DOHH2 (cell line): ENCODE data around the gene SERINC2.
"Not testable (repeated sequence)": the region's sequence is repeated elsewhere in the genome, so short reads cannot be mapped to it uniquely, and the experiment has no call there.

Source experiments
- H3F3A ChIP-seq: fragments of 200-600 bp; sonication (generic), shearing (Covaris generic); 2 replicates; pipeline ENCODE4 v1.6.0; 2016; ENCODE audit warnings: antibody characterized with exemption, mild to moderate bottlenecking; ENCODE audit not compliant: control insufficient read depth, insufficient read depth
- H3K27ac ChIP-seq: fragments of 200-600 bp; sonication (generic); 2 replicates; pipeline ENCODE4 v1.5.1; 2014; ENCODE audit warnings: low read depth, mild to moderate bottlenecking, low read length, moderate library complexity
- H3K27me3 ChIP-seq: fragments of 200-600 bp; sonication (generic); 2 replicates; pipeline ENCODE4 v1.6.1; 2014; ENCODE audit warnings: mild to moderate bottlenecking, low read length, mixed read lengths; ENCODE audit not compliant: control insufficient read depth
- H3K36me3 ChIP-seq: fragments of 200-600 bp; sonication (generic); 2 replicates; pipeline ENCODE4 v1.6.1; 2014; ENCODE audit warnings: mild to moderate bottlenecking, low read length, moderate library complexity, mixed read lengths; ENCODE audit not compliant: control insufficient read depth
- H3K4me1 ChIP-seq: fragments of 200-600 bp; sonication (generic); 2 replicates; pipeline ENCODE4 v1.6.1; 2014; ENCODE audit warnings: mild to moderate bottlenecking, low read length, mixed read lengths; ENCODE audit not compliant: control insufficient read depth
- H3K4me2 ChIP-seq: fragments of 200-600 bp; sonication (generic); 2 replicates; pipeline ENCODE4 v1.6.0; 2014; ENCODE audit warnings: mild to moderate bottlenecking, low read length, moderate library complexity
- H3K4me3 ChIP-seq: fragments of 200-600 bp; sonication (generic); 2 replicates; pipeline ENCODE4 v1.5.1; 2014; ENCODE audit warnings: mild to moderate bottlenecking, low read length, mixed read lengths
- H3K79me2 ChIP-seq: fragments of 200-600 bp; sonication (generic); 2 replicates; pipeline ENCODE4 v1.6.1; 2014; ENCODE audit warnings: mild to moderate bottlenecking, low read length, mixed read lengths; ENCODE audit not compliant: control insufficient read depth
- H3K9me2 ChIP-seq: fragments of 200-600 bp; sonication (generic); replicated peaks from 2 replicates; pipeline ENCODE4 v1.6.1; 2014; ENCODE audit warnings: mild to moderate bottlenecking, low read length, mixed read lengths; ENCODE audit not compliant: control insufficient read depth
- H3K9me3 ChIP-seq: fragments of 200-600 bp; sonication (generic); 2 replicates; pipeline ENCODE4 v1.6.1; 2014; ENCODE audit warnings: antibody characterized with exemption, low read length, mixed read lengths; ENCODE audit not compliant: control insufficient read depth, insufficient read depth
- H4K20me1 ChIP-seq: fragments of 200-600 bp; sonication (generic); 2 replicates; pipeline ENCODE4 v1.6.0; 2014; ENCODE audit warnings: low read depth, mild to moderate bottlenecking, antibody characterized with exemption, low read length, moderate library complexity; ENCODE audit not compliant: control insufficient read depth, insufficient read depth
- EZH2phosphoT487 ChIP-seq: fragments of 200-600 bp; sonication (generic); IDR thresholded peaks from 2 replicates; pipeline ENCODE4 v1.6.1; 2017; ENCODE audit warnings: borderline replicate concordance, mild to moderate bottlenecking, antibody characterized with exemption, low read length, moderate library complexity, mixed read lengths
- TF ChIP-seq, protein P1 (sequence below): fragments of 200-600 bp; sonication (generic); IDR thresholded peaks from one replicate; pipeline ENCODE4 v1.5.1; 2014; ENCODE audit warnings: antibody characterized with exemption, mild to moderate bottlenecking, low read depth, low read length; ENCODE audit not compliant: poor library complexity, severe bottlenecking

SERINC2 gene

DNA sequence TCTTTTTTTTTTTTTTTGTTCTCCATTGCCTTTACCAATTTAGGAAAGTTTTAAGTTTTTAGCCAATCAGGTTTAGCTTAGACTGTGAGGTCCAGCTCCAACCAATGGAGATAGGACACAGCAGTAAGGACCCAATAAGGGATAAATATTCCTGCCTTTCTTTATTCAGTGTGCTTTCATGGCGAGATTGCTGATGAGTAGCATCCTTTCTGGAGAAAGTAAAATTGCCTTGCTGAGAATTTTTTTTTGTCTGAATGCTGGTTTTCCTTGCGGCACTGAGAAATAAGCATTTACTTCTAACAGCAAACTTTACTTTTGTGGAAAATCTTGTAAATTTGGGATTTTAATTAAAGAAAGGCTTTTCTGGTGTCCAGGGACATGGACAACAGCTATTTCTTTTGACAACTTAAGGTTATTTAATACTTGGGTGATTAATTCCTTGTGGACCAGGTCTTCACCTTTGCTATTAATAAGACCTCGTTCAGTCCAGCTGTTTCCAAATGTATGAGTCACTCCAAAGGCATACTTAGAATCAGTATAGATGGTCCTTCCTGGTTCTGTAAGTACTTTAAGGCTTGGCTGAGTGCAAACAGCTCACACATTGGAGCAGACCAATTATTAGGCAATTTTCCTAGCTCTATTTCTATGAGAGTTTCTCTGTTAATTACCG lies 54.1 kb downstream of the SERINC2 start:
- no peak for TF ChIP-seq EZH2phosphoT487
- TF ChIP-seq, protein P1, sequence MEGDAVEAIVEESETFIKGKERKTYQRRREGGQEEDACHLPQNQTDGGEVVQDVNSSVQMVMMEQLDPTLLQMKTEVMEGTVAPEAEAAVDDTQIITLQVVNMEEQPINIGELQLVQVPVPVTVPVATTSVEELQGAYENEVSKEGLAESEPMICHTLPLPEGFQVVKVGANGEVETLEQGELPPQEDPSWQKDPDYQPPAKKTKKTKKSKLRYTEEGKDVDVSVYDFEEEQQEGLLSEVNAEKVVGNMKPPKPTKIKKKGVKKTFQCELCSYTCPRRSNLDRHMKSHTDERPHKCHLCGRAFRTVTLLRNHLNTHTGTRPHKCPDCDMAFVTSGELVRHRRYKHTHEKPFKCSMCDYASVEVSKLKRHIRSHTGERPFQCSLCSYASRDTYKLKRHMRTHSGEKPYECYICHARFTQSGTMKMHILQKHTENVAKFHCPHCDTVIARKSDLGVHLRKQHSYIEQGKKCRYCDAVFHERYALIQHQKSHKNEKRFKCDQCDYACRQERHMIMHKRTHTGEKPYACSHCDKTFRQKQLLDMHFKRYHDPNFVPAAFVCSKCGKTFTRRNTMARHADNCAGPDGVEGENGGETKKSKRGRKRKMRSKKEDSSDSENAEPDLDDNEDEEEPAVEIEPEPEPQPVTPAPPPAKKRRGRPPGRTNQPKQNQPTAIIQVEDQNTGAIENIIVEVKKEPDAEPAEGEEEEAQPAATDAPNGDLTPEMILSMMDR, result no peak
- Histone ChIP-seq H3K27me3 (no peaks in the 10 kb centered on the region), H4K20me1 (no peaks in the 10 kb centered on the region), H3K4me1 (peaks cover 25% of the 10 kb centered on the region), H3K27ac (no peak overlapping the region), H3K36me3 (no peaks in the 10 kb centered on the region), H3K4me2 (no peak overlapping the region), H3K9me3 (peaks cover 23% of the 10 kb centered on the region; the same call in 1 of the 2 replicates), H3K4me3 (no peak overlapping the region), H3K9me2 (no peaks in the 10 kb centered on the region), H3K79me2 (no peaks in the 10 kb centered on the region), H3F3A (no peaks in the 10 kb centered on the region)

DNA sequence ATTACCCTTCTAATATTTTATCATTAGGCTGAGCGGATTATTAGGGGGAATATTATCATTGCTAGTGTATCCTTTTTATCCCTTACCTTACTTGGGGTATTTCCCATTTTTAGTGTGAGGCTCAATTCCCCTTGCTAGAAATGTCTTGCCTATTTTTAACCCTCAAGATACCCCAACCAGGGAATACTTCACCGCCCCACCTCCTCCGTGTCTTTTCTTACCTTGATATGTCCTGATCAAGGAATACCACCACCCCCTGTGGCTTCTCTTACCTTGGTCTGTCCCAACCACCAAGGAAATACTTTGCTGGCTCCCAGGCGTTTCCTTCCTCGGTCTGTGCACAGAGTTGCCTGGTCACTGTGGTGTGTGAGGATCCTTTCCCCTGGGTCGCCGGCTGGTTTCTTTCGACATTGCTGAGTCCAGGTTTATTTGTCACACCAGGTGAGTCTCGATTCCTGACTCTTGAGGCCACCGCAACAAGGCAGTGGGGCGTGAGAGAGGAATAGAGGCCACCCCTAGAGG lies 57.8 kb downstream of the SERINC2 start:
- Histone ChIP-seq H3K27ac (no peak overlapping the region), H4K20me1 (no peaks in the 10 kb centered on the region), H3K36me3 (no peaks in the 10 kb centered on the region), H3K4me1 (peaks cover 33% of the 10 kb centered on the region), H3K9me3 (peaks cover 29% of the 10 kb centered on the region), H3K27me3 (no peaks in the 10 kb centered on the region), H3K4me3 (no peak overlapping the region), H3F3A (no peaks in the 10 kb centered on the region), H3K9me2 (no peaks in the 10 kb centered on the region), H3K79me2 (no peaks in the 10 kb centered on the region), H3K4me2 (no peak overlapping the region)
- TF ChIP-seq EZH2phosphoT487, result no peak
- TF ChIP-seq, protein P1, result no peak

DNA sequence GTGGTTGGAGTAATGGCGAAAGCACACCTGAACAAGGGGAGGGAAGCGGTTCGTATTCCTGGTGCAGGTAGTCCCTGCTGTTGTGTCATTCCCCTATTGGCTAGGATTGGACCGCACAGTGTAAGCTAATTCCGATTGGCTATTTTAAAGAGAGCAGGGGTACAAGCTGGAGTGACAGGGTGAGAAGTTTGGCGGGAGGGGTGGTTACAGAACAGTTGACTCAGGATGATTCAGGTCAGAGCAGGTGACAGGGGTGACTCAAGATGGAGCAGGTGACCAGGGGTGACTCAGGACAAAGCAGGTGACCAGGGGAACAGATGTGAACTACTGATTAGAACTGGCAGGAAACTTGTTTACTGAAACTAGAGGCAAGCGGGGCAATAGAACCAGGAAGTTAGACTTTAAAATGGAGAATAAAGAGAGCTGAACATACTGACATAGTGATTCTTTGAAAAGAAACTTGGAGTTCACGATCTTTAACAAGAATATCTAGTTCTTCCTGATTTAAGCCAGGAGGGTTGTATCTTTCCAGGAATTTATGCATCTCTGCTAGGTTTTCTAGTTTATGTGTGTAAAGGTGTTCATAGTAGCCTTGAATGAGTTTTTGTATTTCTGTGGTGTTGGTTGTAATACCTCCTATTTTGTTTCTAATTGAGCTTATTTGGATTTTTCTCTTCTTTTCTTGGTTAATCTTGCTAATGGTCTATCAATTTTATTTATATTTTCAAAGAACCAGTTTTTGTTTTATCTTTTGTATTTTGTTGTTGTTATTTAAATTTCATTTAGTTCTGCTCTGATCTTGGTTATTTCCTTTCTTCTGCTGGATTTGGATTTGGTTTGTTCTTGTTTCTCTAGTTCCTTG lies 58.7 kb downstream of the SERINC2 start:
- not testable (repeated sequence) for H3F3A ChIP-seq, H3K9me2 ChIP-seq, H3K27me3 ChIP-seq, H4K20me1 ChIP-seq, H3K79me2 ChIP-seq, H3K36me3 ChIP-seq
- peaks cover 36% of the 10 kb centered on the region for H3K4me1 ChIP-seq
- peak overlapping the region; percentile 12; the same call in 1 of the 2 replicates for H3K27ac ChIP-seq
- peak overlapping the region; percentile 47 for H3K4me3 ChIP-seq
- peaks cover 29% of the 10 kb centered on the region for H3K9me3 ChIP-seq
- peak overlapping the region; percentile 42; the same call in 1 of the 2 replicates for H3K4me2 ChIP-seq

DNA sequence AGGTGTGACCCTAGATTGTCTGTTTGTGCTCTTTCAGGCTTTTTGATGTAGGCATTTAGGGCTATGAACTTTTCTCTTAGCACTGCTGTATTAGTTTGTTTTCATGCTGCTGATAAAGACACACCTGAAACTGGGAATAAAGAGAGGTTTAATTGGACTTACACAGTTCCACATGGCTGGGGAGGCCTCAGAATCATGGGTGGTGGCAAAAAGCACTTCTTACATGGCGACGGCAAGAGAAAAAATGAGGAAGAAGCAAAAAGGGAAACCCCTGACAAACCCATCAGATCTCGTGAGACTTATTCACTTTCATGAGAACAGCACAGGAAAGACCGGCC lies 59.3 kb downstream of the SERINC2 start:
- H3K36me3 ChIP-seq, H3K27me3 ChIP-seq, H4K20me1 ChIP-seq, H3K79me2 ChIP-seq, H3K9me2 ChIP-seq, H3F3A ChIP-seq: not testable (repeated sequence)
- Histone ChIP-seq H3K4me1 (peaks cover 42% of the 10 kb centered on the region), H3K4me2 (peak overlapping the region; percentile 42), H3K9me3 (peaks cover 23% of the 10 kb centered on the region), H3K27ac (peak overlapping the region; percentile 12; the same call in 1 of the 2 replicates), H3K4me3 (peak overlapping the region; percentile 47)

DNA sequence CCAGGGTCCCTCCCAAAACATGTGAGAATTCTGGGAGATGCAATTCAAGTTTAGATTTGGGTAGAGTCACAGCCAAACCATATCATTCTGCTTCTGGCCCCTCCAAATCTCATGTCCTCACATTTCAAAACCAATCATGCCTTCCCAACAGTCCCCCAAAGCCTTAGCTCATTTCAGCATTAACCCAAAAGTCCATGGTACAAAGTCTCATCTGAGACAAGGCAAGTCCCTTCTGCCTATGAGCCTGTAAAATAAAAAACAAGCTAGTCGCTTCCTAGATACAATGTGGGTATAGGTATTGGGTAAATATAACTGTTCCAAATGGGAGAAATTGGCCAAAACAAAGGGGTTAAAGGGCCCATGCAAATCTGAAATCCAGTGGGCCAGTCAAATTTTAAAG lies 59.7 kb downstream of the SERINC2 start:
- not testable (repeated sequence) for H3K79me2 ChIP-seq, H4K20me1 ChIP-seq, H3K27me3 ChIP-seq, H3K27ac ChIP-seq, H3K36me3 ChIP-seq, H3F3A ChIP-seq, H3K9me2 ChIP-seq
- Histone ChIP-seq H3K4me1 (peaks cover 46% of the 10 kb centered on the region), H3K4me3 (peak overlapping the region; percentile 47), H3K9me3 (peaks cover 20% of the 10 kb centered on the region), H3K4me2 (peak overlapping the region; percentile 42)

DNA sequence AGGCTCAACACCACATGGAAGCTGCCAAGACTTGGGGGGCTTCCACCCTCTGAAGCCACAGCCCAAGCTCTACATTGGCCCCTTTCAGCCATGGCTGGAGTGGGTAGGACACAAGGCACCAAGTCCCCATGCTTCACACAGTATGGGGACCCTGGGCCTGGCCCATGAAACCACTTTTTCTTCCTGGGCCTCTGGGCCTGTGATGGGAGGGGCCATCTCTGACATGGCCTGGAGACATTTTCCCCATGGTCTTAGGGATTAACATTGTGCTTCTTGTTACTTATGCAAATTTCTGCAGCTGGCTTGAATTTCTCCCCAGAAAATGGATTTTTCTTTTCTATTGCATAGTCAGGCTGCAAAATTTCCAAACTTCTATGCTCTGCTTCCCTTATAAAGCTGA lies 60.5 kb downstream of the SERINC2 start:
- H3F3A ChIP-seq, H3K27ac ChIP-seq, H3K9me2 ChIP-seq, H3K36me3 ChIP-seq, H3K4me2 ChIP-seq, H3K4me3 ChIP-seq, H3K79me2 ChIP-seq, H4K20me1 ChIP-seq, H3K27me3 ChIP-seq: not testable (repeated sequence)
- Histone ChIP-seq H3K4me1 (peaks cover 50% of the 10 kb centered on the region), H3K9me3 (peaks cover 20% of the 10 kb centered on the region)
